MM.1S (cell line): ENCODE measurements around the gene PPARD.

Experiments used
- DNase-seq: peaks from one replicate; pipeline ENCODE4 v3.0.0-alpha.2; 2015
- H2AFZ ChIP-seq: fragments of 300-600 bp; sonication (generic); 2 replicates; pipeline ENCODE4 v1.6.0; 2016; ENCODE audit warnings: antibody characterized with exemption, low read length
- H3F3A ChIP-seq: fragments of 300-600 bp; sonication (generic); 2 replicates; pipeline ENCODE4 v1.6.1; 2016; ENCODE audit warnings: mild to moderate bottlenecking, antibody characterized with exemption, low read length, moderate library complexity, mixed read lengths; ENCODE audit not compliant: insufficient read depth
- H3K27ac ChIP-seq: fragments of 300-600 bp; sonication (generic); 2 replicates; pipeline ENCODE4 v1.5.1; 2016; ENCODE audit warnings: mild to moderate bottlenecking, low read length
- H3K27me3 ChIP-seq: fragments of 300-600 bp; sonication (generic); replicated peaks from 2 replicates; pipeline ENCODE4 v1.6.0; 2016; ENCODE audit warnings: low read length; ENCODE audit not compliant: insufficient read depth
- H3K36me3 ChIP-seq: fragments of 300-600 bp; sonication (generic); replicated peaks from 2 replicates; pipeline ENCODE4 v1.6.1; 2016; ENCODE audit warnings: mild to moderate bottlenecking, low read length, mixed read lengths; ENCODE audit not compliant: insufficient read depth
- H3K4me1 ChIP-seq: fragments of 300-600 bp; sonication (generic); 2 replicates; pipeline ENCODE4 v1.6.1; 2016; ENCODE audit warnings: low read length, mixed read lengths
- H3K4me2 ChIP-seq: fragments of 300-600 bp; sonication (generic); 2 replicates; pipeline ENCODE4 v1.6.0; 2016; ENCODE audit warnings: low read depth, low read length
- H3K4me3 ChIP-seq: fragments of 300-600 bp; sonication (generic); 2 replicates; pipeline ENCODE4 v1.5.1; 2016; ENCODE audit warnings: low read length, mixed read lengths
- H3K79me2 ChIP-seq: fragments of 300-600 bp; sonication (generic); 2 replicates; pipeline ENCODE4 v1.6.1; 2016; ENCODE audit warnings: mixed run types, low read length, mixed read lengths
- H3K9ac ChIP-seq: fragments of 300-600 bp; sonication (generic); 2 replicates; pipeline ENCODE4 v1.6.1; 2016; ENCODE audit warnings: low read length, mixed read lengths
- H3K9me2 ChIP-seq: fragments of 300-600 bp; sonication (generic); replicated peaks from 2 replicates; pipeline ENCODE4 v1.6.1; 2016; ENCODE audit warnings: mild to moderate bottlenecking, low read length, mixed read lengths; ENCODE audit not compliant: insufficient read depth
- H3K9me3 ChIP-seq: fragments of 300-600 bp; sonication (generic); replicated peaks from 2 replicates; pipeline ENCODE4 v1.6.1; 2016; ENCODE audit warnings: mild to moderate bottlenecking, low read length, mixed read lengths; ENCODE audit not compliant: insufficient read depth
- H4K20me1 ChIP-seq: fragments of 300-600 bp; sonication (generic); 2 replicates; pipeline ENCODE4 v1.6.1; 2016; ENCODE audit warnings: mild to moderate bottlenecking, low read length, moderate library complexity, mixed read lengths; ENCODE audit not compliant: insufficient read depth
- EZH2 ChIP-seq: fragments of 300-600 bp; sonication (generic); optimal IDR thresholded peaks from 2 replicates; pipeline ENCODE3; 2017; ENCODE audit warnings: low read depth, mild to moderate bottlenecking, antibody characterized with exemption, low read length, mixed read lengths
- EZH2phosphoT487 ChIP-seq: fragments of 300-600 bp; sonication (generic); IDR thresholded peaks from 2 replicates; pipeline ENCODE4 v1.6.1; 2018; ENCODE audit warnings: antibody characterized with exemption, low read length
- TF ChIP-seq, protein P1 (sequence below): fragments of 300-600 bp; sonication (generic); IDR thresholded peaks from 2 replicates; pipeline ENCODE4 v1.5.1; 2016; ENCODE audit warnings: antibody characterized with exemption, low read length, mixed read lengths

PPARD gene

DNA sequence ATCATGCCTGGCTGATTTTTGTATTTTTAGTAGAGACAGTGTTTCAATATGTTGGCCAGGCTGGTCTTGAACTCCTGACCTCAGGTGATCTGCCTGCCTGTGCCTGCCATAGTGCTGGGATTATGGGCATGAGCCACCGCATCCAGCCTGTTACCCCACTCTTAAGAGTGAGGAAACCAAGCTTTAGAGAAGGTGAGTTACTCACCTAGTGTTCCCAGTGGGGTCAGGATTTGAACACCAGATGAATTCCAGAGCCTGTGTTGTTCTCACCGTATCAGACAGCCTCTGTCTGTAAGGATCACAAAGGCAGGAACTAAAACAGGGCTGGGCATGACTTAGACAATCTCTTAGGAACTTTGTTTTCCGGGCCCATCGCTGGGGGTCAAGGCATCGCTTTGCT lies 100.3 kb downstream of the PPARD start:
- Histone ChIP-seq H3K36me3 (no peaks in the 10 kb centered on the region), H3K9me3 (no peaks in the 10 kb centered on the region), H3K9ac (no peak overlapping the region), H3F3A (no peaks in the 10 kb centered on the region), H4K20me1 (no peaks in the 10 kb centered on the region), H3K4me3 (no peak overlapping the region), H3K4me2 (no peak overlapping the region), H3K27me3 (no peaks in the 10 kb centered on the region), H3K9me2 (no peaks in the 10 kb centered on the region), H2AFZ (no peak overlapping the region), H3K79me2 (no peaks in the 10 kb centered on the region), H3K4me1 (no peaks in the 10 kb centered on the region), H3K27ac (no peak overlapping the region)
- DNase-seq, result no peak
- TF ChIP-seq EZH2 (no peak), EZH2phosphoT487 (no peak)
- TF ChIP-seq, protein P1, sequence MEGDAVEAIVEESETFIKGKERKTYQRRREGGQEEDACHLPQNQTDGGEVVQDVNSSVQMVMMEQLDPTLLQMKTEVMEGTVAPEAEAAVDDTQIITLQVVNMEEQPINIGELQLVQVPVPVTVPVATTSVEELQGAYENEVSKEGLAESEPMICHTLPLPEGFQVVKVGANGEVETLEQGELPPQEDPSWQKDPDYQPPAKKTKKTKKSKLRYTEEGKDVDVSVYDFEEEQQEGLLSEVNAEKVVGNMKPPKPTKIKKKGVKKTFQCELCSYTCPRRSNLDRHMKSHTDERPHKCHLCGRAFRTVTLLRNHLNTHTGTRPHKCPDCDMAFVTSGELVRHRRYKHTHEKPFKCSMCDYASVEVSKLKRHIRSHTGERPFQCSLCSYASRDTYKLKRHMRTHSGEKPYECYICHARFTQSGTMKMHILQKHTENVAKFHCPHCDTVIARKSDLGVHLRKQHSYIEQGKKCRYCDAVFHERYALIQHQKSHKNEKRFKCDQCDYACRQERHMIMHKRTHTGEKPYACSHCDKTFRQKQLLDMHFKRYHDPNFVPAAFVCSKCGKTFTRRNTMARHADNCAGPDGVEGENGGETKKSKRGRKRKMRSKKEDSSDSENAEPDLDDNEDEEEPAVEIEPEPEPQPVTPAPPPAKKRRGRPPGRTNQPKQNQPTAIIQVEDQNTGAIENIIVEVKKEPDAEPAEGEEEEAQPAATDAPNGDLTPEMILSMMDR, result no peak

DNA sequence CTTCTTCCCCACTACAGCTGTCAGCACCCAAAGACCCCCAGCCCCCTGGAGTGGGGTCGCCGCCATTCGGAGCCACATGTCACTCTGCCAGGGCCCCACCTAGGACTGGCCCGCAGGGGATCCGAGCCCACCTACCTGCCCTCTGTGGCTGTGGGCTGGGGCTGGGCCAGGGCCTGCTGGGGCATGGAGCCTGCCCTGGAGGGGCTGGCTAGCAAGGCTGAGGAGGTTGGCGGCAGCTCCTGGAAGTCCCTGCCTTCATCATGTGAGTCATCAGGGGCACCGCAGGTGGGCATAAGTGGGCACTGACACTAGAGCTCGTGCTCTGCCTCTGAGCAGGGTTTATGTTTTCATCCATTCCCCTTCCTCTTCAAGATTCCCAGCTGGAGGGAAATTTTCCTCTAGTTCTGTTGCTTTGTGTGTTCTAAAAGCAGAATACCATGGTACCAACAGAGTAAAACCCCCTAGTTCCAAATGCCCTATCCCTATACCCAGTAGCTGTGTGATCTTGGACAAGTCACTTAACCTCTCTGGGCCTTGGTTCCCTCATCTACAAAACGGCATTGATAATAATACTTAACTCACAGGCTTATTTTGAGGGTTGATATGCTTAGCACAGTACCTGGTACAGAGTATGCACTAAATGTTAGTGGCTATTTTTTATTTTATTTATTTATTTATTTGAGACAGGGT lies 101.1 kb downstream of the PPARD start:
- H3K27me3 ChIP-seq, result no peaks in the 10 kb centered on the region
- H3K79me2 ChIP-seq, result no peaks in the 10 kb centered on the region
- no peaks in the 10 kb centered on the region for H4K20me1 ChIP-seq
- no peaks in the 10 kb centered on the region for H3K9me3 ChIP-seq
- no peaks in the 10 kb centered on the region for H3K4me1 ChIP-seq
- no peak for DNase-seq
- H3K27ac ChIP-seq, result no peak overlapping the region
- no peak overlapping the region for H3K4me3 ChIP-seq
- no peaks in the 10 kb centered on the region for H3F3A ChIP-seq
- H3K9ac ChIP-seq, result no peak overlapping the region
- no peaks in the 10 kb centered on the region for H3K9me2 ChIP-seq
- H3K4me2 ChIP-seq, result no peak overlapping the region
- no peaks in the 10 kb centered on the region for H3K36me3 ChIP-seq
- no peak overlapping the region for H2AFZ ChIP-seq
- TF ChIP-seq EZH2phosphoT487 (no peak), EZH2 (no peak)
- TF ChIP-seq, protein P1, result no peak

DNA sequence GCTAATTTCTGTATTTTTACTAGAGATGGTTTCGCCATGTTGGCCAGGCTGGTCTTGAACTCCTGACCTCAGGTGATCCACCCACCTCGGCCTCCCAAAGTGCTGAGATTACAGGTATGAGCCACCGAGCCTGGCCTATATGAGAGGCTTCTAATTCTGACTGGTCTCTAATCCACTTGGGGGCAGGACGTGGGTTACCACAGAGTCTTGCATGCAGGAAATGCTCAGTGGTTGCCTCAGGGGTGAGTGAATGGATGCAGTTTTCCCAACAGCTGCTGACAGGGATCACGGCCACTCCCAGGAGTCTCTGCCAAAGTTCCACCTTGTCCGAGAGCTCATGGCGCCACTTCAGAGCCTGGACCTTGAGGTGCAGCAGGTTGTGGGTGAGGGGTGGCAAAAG lies 103.3 kb downstream of the PPARD start:
- 0 out of 2 replicates have a peak, but pooled peaks cover 3% of the 10 kb centered on the region for H3K27me3 ChIP-seq
- DNase-seq, result no peak
- no peak overlapping the region for H3K4me2 ChIP-seq

More for the DNA sequence above, 103.3 kb downstream of the PPARD start:
- Histone ChIP-seq H3K9ac (no peak overlapping the region), H3F3A (no peaks in the 10 kb centered on the region), H4K20me1 (no peaks in the 10 kb centered on the region), H3K4me1 (no peaks in the 10 kb centered on the region), H3K79me2 (no peaks in the 10 kb centered on the region), H3K4me3 (no peak overlapping the region), H3K9me2 (no peaks in the 10 kb centered on the region), H3K36me3 (no peaks in the 10 kb centered on the region), H2AFZ (no peak overlapping the region), H3K9me3 (no peaks in the 10 kb centered on the region), H3K27ac (no peak overlapping the region)
- TF ChIP-seq EZH2phosphoT487 (no peak), EZH2 (no peak)
- TF ChIP-seq, protein P1, result no peak
